ENCODE results near the gene ASCC3. TPM values are rescaled to one million over a fixed set of nuclear protein-coding genes. Genes with fewer than 3 reads are reported as not detected.
"Not testable (repeated sequence)": the region's sequence is repeated elsewhere in the genome, so short reads cannot be mapped to it uniquely, and the experiment has no call there.

Gene ASCC3
- total and polyA plus RNA-seq, 7 donors = 6.0 to 27.1 (median 22.4) TPM

- Histone ChIP-seq H3K27me3 (no peaks in the 10 kb centered on the region), H3K4me1 (no peaks in the 10 kb centered on the region), H3K4me3 (no peak overlapping the region), H3K36me3 (peaks cover 0 to 9% (median 0%) of the 10 kb centered on the region in 4 donors), H3K9me3 (no peaks in the 10 kb centered on the region), H3K27ac (no peak overlapping the region)
- no peak for DNase-seq
- 92 to 93% methylated on average over 5 of the region's 5 CpGs for WGBS, 2 donors
- intact Hi-C loops (cut with DNase I) = loop anchor here (10.0 kb wide), 2 partner anchors 549 to 659 kb away; no protein-coding TSS in a partner anchor
- TF ChIP-seq CTCF (IDR thresholded peaks at IDR 0.05) (no peak), POLR2AphosphoS5 (IDR thresholded peaks at IDR 0.05) (no peak)
These were observed 217.8 kb downstream of the ASCC3 start for GRCh38 chr6:100663219-100663863.

GRCh38 chr6:100662264-100662663, 218.9 kb downstream of the ASCC3 start:
- H3K4me3 ChIP-seq = no peak overlapping the region
- H3K4me1 ChIP-seq = no peaks in the 10 kb centered on the region
- H3K36me3 ChIP-seq = peaks cover 0 to 9% (median 0%) of the 10 kb centered on the region in 4 donors
- intact Hi-C loops (cut with DNase I) = loop anchor here (10.0 kb wide), 2 partner anchors 547 to 657 kb away; no protein-coding TSS in a partner anchor
- no peaks in the 10 kb centered on the region for H3K9me3 ChIP-seq
- 94 to 96% methylated on average over 6 of the region's 6 CpGs for WGBS, 2 donors
- TF ChIP-seq CTCF (IDR thresholded peaks at IDR 0.05) (no peak), POLR2AphosphoS5 (IDR thresholded peaks at IDR 0.05) (no peak), POLR2A (IDR thresholded peaks at IDR 0.05) (no peak), EP300 (IDR thresholded peaks at IDR 0.05) (no peak)
- H3K27me3 ChIP-seq = no peaks in the 10 kb centered on the region
- no peak overlapping the region for H3K27ac ChIP-seq
- no peak for DNase-seq

GRCh38 chr6:100658486-100658885, 222.6 kb downstream of the ASCC3 start:
- DNase-seq = no peak
- TF ChIP-seq POLR2AphosphoS5 (IDR thresholded peaks at IDR 0.05) = no peak
- no peak for TF ChIP-seq POLR2A (IDR thresholded peaks at IDR 0.05)
- no peak for TF ChIP-seq CTCF (IDR thresholded peaks at IDR 0.05)
- no peak for TF ChIP-seq EP300 (IDR thresholded peaks at IDR 0.05)
- no peak overlapping the region for H3K4me3 ChIP-seq
- H3K27me3 ChIP-seq = no peaks in the 10 kb centered on the region
- no peak overlapping the region for H3K27ac ChIP-seq
- H3K4me1 ChIP-seq = no peaks in the 10 kb centered on the region
- no peaks in the 10 kb centered on the region for H3K9me3 ChIP-seq
- intact Hi-C loops (cut with DNase I) = no loop called here
- 61 to 79% methylated on average over 2 of the region's 2 CpGs for WGBS, 2 donors
- H3K36me3 ChIP-seq = peaks cover 0 to 9% (median 0%) of the 10 kb centered on the region in 4 donors

GRCh38 chr6:100657678-100658330, 223.3 kb downstream of the ASCC3 start:
- DNase-seq = no peak
- Histone ChIP-seq H3K36me3 (peaks cover 0 to 10% (median 0%) of the 10 kb centered on the region in 4 donors), H3K4me1 (no peaks in the 10 kb centered on the region), H3K27ac (no peak overlapping the region), H3K27me3 (no peaks in the 10 kb centered on the region), H3K9me3 (no peaks in the 10 kb centered on the region), H3K4me3 (no peak overlapping the region)
- intact Hi-C loops (cut with DNase I) = no loop called here
- WGBS, 2 donors = 88 to 94% methylated on average over 2 of the region's 2 CpGs
- TF ChIP-seq CTCF (IDR thresholded peaks at IDR 0.05) (no peak), EP300 (IDR thresholded peaks at IDR 0.05) (no peak), POLR2AphosphoS5 (IDR thresholded peaks at IDR 0.05) (no peak), POLR2A (IDR thresholded peaks at IDR 0.05) (no peak)

GRCh38 chr6:100641147-100641546, 240.0 kb downstream of the ASCC3 start:
- 96 to 97% methylated on average over 3 of the region's 3 CpGs for WGBS, 2 donors
- DNase-seq; H3K4me1 ChIP-seq; H3K27me3 ChIP-seq; H3K9me3 ChIP-seq; intact Hi-C loops (cut with DNase I); H3K4me3 ChIP-seq; H3K27ac ChIP-seq: not testable (repeated sequence)
- H3K36me3 ChIP-seq = peaks cover 0 to 71% (median 22%) of the 10 kb centered on the region in 4 donors
